GM19468 (cell line): ENCODE data around the gene ENTPD2.

ENCODE experiments used
- ATAC-seq: cut with Tn5 transposase; IDR thresholded peaks from one replicate; pipeline ENCODE4 v1.9.1; 2021; ENCODE audit warnings: mild to moderate bottlenecking, moderate library complexity, moderate number of reproducible peaks; ENCODE audit not compliant: unreplicated experiment; ENCODE audit errors: extremely low read depth

ENTPD2 gene

GRCh38 chr9:137032858-137033257, 21.0 kb downstream of the ENTPD2 start:
- ATAC-seq = no peak

DNA sequence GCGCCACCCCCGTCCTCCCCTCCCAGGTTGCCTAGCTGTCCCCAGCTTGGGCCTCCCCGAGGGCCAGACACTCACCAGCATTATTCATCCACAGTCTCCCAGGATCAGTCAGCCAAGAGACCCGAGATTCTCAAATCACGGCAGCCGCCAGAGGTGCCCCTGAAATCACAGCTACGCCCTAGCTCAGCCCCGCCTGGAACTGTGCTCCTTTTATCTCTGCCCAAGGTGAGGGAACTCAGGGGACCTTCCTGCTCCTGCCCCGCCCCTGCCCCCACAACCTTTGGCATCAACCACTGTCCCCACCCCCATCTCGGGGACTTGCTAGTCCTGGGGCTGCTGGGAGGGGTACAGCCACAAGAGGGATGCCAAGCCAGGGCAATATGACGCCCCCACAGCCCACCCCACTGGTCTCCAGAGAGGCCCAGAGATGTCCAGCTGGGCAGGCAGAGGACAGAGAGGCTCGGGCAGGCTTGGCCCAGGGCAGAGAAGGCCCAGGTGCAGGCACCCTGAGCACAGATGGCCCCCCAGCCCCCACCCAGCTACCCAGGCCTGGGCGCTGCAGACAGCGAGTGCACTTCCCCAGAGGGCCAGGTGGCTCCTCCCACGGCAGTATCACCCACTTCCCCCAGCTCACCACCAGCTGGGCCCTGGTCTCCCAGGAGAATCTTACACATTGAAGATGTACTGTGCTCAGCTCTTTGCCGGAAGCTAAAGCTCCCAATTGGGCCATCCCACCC, 21.8 kb downstream of the ENTPD2 start, which contains the start of gene FUT7:
Gene FUT7, minus strand, starts transcription at position 185 of the 737 bp plus-strand sequence. Its CDS starts 97 bp downstream, at position 88.
- ATAC-seq = no peak

GRCh38 chr9:137030538-137031527, 23.0 kb downstream of the ENTPD2 start:
- no peak for ATAC-seq

DNA sequence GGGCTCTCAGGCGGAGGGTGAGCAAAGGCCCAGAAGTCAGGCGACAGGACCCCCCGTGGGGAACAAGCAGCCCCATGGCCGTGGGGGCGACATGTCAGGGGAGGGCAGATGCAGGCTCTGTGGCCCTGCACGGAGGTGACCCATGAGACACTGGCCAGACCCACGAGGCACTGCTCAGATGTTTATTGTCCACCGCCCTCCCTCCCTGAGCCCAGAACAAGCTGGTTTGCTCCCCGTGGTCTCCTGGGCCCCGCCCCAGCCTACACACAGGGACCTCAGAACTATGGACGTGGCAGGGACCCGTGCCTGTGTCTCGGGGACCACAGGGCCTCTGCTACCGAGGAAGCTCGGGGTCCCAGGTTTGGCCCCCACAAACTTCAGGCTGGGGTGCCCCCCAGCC, 23.9 kb downstream of the ENTPD2 start:
- ATAC-seq = no peak

GRCh38 chr9:137029058-137029936, 24.6 kb downstream of the ENTPD2 start:
- ATAC-seq = no peak

- no peak for ATAC-seq
Measured at GRCh38 chr9:137028263-137029057, 25.4 kb downstream of the ENTPD2 start.

DNA sequence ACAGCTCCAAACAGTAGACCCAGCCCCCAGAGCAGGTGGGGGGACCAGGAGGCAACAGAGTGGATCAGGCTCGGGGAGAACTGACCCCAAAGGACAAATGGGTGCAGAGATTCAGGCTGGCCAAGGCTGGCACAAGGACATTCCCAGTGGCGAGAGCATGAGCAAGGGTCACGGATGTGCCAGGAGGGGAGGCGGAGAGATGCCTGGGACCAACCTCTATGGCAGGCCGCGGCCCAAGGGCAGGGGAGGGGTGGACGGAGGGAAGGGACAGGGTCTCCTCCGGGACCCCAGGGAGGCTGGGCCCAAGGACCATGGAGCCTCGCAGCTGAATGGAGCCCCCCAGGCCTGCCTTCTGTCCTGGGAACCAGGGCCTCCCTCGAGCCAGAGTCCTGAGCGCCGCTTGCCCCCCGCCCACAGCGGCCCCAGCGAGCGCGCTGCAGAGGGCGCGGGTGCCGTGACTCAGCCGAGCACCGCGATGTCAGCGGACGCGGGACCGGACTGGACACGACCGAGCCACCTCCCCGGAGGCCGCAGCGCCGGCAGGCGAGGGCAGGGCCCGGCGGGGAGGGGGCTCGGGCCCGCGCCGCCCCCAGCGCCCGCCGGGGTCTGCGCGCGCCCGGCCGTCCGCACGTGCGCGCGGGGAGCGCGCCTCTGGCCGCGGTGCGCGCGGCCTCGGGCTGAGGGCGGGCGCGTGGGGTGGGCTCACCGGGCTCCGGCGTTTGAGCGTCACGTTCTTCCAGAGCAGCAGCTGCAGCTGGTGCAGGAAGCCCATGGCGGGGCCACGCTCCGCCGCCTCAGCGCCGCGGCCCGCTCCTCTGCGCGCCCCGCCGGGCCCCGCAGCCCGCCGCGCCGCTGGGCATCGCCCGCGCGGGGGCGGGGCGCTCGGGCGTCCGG, 26.2 kb downstream of the ENTPD2 start, which contains the start of gene ABCA2:
Gene ABCA2, minus strand, starts transcription at position 869 of the 894 bp plus-strand sequence. Its CDS starts 97 bp downstream, at position 772.
- no peak for ATAC-seq

DNA sequence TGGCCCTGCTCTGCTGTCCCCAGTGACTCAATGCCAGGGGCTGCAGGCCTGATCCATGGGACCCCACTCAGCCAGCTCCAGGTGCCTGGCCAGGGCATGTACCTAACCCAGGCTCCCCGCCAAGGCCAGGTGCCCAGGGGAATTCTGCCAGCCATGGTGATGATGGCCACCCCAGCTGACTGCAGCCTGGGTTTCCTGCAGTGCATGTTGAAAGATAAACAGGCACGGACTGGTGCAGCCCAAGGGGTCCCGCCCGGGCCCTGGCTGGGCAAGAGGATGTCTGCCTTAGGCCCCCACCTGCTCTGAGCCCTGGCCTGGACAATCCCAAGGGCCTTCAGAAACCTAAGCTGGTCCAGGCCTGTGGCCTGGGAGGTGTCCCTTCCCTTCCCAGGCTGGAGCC, 27.0 kb downstream of the ENTPD2 start:
- no peak for ATAC-seq

GRCh38 chr9:137026384-137026783, 27.5 kb downstream of the ENTPD2 start:
- ATAC-seq = no peak

- no peak for ATAC-seq
Measured at GRCh38 chr9:137025517-137025966, 28.3 kb downstream of the ENTPD2 start.

GRCh38 chr9:137023583-137023991, 30.3 kb downstream of the ENTPD2 start:
- no peak for ATAC-seq

- no peak for ATAC-seq
Measured at GRCh38 chr9:137023157-137023556, 30.7 kb downstream of the ENTPD2 start.

DNA sequence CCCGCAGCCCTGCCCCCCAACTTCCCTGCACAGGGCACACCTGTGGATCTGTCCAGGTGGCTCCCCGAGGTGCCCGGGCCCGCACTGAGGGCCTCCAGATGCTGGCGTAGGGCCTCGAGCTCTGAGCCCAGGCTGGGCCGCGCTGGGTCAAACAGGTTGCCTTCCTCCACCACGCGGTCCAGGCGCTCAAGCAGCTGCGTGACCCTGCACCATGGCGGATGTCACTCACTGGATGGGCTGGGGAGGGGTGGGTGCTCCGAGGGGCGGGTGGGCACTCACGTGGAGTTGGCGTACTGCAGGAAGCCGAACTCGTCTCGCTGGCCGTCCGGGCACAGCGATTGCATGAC, 31.2 kb downstream of the ENTPD2 start:
- no peak for ATAC-seq

DNA sequence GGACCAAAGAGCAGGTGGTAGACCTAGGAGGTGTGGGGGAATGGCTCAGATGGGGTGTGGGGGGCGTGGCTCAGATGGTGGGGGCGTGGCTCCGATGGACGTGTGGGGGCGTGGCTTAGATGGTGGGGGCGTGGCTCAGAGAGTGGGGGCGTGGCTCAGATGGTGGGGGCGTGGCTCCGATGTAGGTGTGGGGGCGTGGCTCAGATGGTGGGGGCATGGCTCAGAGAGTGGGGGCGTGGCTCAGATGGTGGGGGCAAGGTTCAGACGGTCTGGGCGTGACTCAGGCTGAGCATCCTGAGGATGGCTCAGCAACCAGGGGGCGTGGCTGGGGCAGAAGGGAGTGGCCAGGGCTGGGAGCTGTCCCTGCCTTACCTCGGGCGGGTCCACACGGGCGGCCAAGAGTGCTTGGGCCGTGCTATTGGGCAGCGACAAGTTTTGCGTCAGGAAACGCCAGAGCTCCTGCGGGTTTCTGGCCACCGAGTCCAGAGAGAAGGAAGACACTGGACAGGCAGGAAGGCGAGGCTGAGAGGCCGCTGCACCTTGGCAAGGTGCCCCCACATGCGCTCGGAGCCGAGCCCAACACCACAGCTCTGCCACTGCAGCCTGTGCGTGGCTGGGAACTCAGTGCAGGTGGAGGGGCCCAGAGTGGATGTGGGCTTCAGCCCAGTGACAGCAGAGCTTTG, 31.7 kb downstream of the ENTPD2 start:
- ATAC-seq = no peak

- no peak for ATAC-seq
Measured at GRCh38 chr9:137021568-137021978, 32.3 kb downstream of the ENTPD2 start.

DNA sequence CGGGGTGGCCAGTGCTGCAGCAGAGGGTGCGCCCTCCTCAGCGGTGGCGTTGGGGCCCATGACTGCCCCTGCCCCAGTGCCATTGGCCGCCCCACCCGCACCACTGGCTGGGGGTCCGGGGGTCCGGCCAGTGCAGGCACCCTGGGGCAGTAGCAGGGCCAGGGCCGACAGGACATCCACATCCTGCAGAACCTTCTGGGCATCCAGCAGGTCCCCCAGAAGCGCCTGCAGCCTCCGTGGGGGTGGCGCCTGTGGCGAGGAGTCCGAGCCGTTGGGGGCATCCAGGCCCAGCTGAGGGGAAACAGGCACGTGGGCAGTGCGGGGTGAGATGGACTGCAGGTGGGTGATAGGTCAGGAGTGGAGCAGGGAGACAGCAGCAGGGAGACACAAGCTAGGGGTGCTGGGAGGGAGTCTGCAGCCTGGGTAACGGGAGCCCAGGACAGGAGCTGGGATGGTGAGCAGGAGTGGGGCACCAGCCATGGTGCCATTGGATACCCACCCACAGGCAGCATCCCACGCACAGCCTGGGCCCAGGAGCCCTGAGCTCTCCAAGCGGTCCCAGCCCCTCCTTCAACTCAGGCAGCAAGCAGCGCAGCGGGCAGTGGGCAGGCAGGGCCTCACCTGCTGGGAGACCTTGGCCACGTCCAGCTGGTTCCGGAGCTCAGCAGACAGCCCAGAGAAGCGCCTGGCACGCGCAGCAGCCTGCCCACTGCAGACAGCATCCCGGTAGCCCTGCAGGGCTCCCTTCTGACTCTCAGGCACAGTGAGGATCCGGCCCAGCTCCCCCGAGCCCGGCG, 32.9 kb downstream of the ENTPD2 start:
- no peak for ATAC-seq
